ENCODE data around the gene CLSTN2.

GRCh38 chr3:140453750-140454149, 518.8 kb downstream of the CLSTN2 start:
- TF ChIP-seq CTCF (conservative IDR thresholded peaks at IDR 0.05 in 1 of 2, IDR thresholded peaks at IDR 0.05 in 1 of 2; ENCODE audit: extremely low read depth in 1 of 2, insufficient read depth in 1 of 2, low read depth in 1 of 2, low read length in 2 of 2), result no peak
- no peak for TF ChIP-seq EZH2 (IDR thresholded peaks at IDR 0.05; ENCODE audit: borderline replicate concordance, low read length)
